ENCODE results near the gene LZTR1.

Gene LZTR1

GRCh38 chr22:20952544-20953341 lies 29.4 kb upstream of the LZTR1 start:
- no peak for TF ChIP-seq CEBPB (IDR thresholded peaks at IDR 0.05)
- TF ChIP-seq FOXM1 (IDR thresholded peaks at IDR 0.05; ENCODE audit: borderline replicate concordance, low read depth) = no peak
- TF ChIP-seq TCF12 (IDR thresholded peaks at IDR 0.05; ENCODE audit: low read depth) = no peak
- TF ChIP-seq YY1 (IDR thresholded peaks at IDR 0.05; ENCODE audit: low read depth) = no peak
- no peak for TF ChIP-seq USF1 (IDR thresholded peaks at IDR 0.05)
- no peak for TF ChIP-seq EP300 (IDR thresholded peaks at IDR 0.05; ENCODE audit: borderline replicate concordance)
- no peak for TF ChIP-seq EGR1 (IDR thresholded peaks at IDR 0.05)
- no peak for TF ChIP-seq RAD21 (IDR thresholded peaks at IDR 0.05; ENCODE audit: low read depth)
- no peak for TF ChIP-seq CREB1 (IDR thresholded peaks at IDR 0.05; ENCODE audit: low read depth)
- no peak for TF ChIP-seq TEAD4 (IDR thresholded peaks at IDR 0.05)
- no peak for TF ChIP-seq TAF1 (IDR thresholded peaks at IDR 0.05; ENCODE audit: low read depth)
- no peak for TF ChIP-seq ZBTB7A (IDR thresholded peaks at IDR 0.05; ENCODE audit: low read depth)

- no peak for TF ChIP-seq CREB1 (IDR thresholded peaks at IDR 0.05; ENCODE audit: low read depth)
- TF ChIP-seq MAX (IDR thresholded peaks at IDR 0.05) = no peak
- no peak for TF ChIP-seq USF1 (IDR thresholded peaks at IDR 0.05)
- no peak for TF ChIP-seq EGR1 (IDR thresholded peaks at IDR 0.05)
- TF ChIP-seq EP300 (IDR thresholded peaks at IDR 0.05; ENCODE audit: borderline replicate concordance) = no peak
- TF ChIP-seq ZBTB7A (IDR thresholded peaks at IDR 0.05; ENCODE audit: low read depth) = no peak
- no peak for TF ChIP-seq TCF12 (IDR thresholded peaks at IDR 0.05; ENCODE audit: low read depth)
- TF ChIP-seq TAF1 (IDR thresholded peaks at IDR 0.05; ENCODE audit: low read depth) = no peak
- TF ChIP-seq YY1 (IDR thresholded peaks at IDR 0.05; ENCODE audit: low read depth) = no peak
- TF ChIP-seq RAD21 (IDR thresholded peaks at IDR 0.05; ENCODE audit: low read depth) = no peak
- TF ChIP-seq CEBPB (IDR thresholded peaks at IDR 0.05) = no peak
These were observed 28.8 kb upstream of the LZTR1 start for GRCh38 chr22:20953342-20953608.

GRCh38 chr22:20953668-20954500 lies 28.2 kb upstream of the LZTR1 start:
- TF ChIP-seq TAF1 (IDR thresholded peaks at IDR 0.05; ENCODE audit: low read depth) = no peak
- no peak for TF ChIP-seq NFIC (IDR thresholded peaks at IDR 0.05)
- TF ChIP-seq ZBTB7A (IDR thresholded peaks at IDR 0.05; ENCODE audit: low read depth) = no peak
- TF ChIP-seq USF1 (IDR thresholded peaks at IDR 0.05) = no peak
- TF ChIP-seq EP300 (IDR thresholded peaks at IDR 0.05; ENCODE audit: borderline replicate concordance) = no peak
- TF ChIP-seq CREB1 (IDR thresholded peaks at IDR 0.05; ENCODE audit: low read depth) = no peak
- no peak for TF ChIP-seq TCF12 (IDR thresholded peaks at IDR 0.05; ENCODE audit: low read depth)
- no peak for TF ChIP-seq RAD21 (IDR thresholded peaks at IDR 0.05; ENCODE audit: low read depth)
- no peak for TF ChIP-seq EGR1 (IDR thresholded peaks at IDR 0.05)
- TF ChIP-seq TEAD4 (IDR thresholded peaks at IDR 0.05) = no peak
- TF ChIP-seq CEBPB (IDR thresholded peaks at IDR 0.05) = no peak
- TF ChIP-seq FOXM1 (IDR thresholded peaks at IDR 0.05; ENCODE audit: borderline replicate concordance, low read depth) = no peak
- TF ChIP-seq REST (IDR thresholded peaks at IDR 0.05; ENCODE audit: low read depth) = no peak

- TF ChIP-seq YY1 (IDR thresholded peaks at IDR 0.05; ENCODE audit: low read depth) (no peak), MAX (IDR thresholded peaks at IDR 0.05) (no peak), EGR1 (IDR thresholded peaks at IDR 0.05) (no peak), ZBTB7A (IDR thresholded peaks at IDR 0.05; ENCODE audit: low read depth) (no peak), USF1 (IDR thresholded peaks at IDR 0.05) (no peak), TAF1 (IDR thresholded peaks at IDR 0.05; ENCODE audit: low read depth) (no peak), NFIC (IDR thresholded peaks at IDR 0.05) (no peak), EP300 (IDR thresholded peaks at IDR 0.05; ENCODE audit: borderline replicate concordance) (no peak), CREB1 (IDR thresholded peaks at IDR 0.05; ENCODE audit: low read depth) (no peak), TEAD4 (IDR thresholded peaks at IDR 0.05) (no peak), FOXM1 (IDR thresholded peaks at IDR 0.05; ENCODE audit: borderline replicate concordance, low read depth) (no peak), TCF12 (IDR thresholded peaks at IDR 0.05; ENCODE audit: low read depth) (no peak), REST (IDR thresholded peaks at IDR 0.05; ENCODE audit: low read depth) (no peak), RAD21 (IDR thresholded peaks at IDR 0.05; ENCODE audit: low read depth) (no peak), CEBPB (IDR thresholded peaks at IDR 0.05) (no peak)
These were observed 26.5 kb upstream of the LZTR1 start for GRCh38 chr22:20955548-20955947.
